GM12872 (cell line): Measurements from ENCODE around the gene PIK3R2.

Experiments
- CTCF ChIP-seq: IDR thresholded peaks from 3 replicates; pipeline ENCODE4 v1.5.1; 2011; ENCODE audit warnings: low read depth, mild to moderate bottlenecking, low read length, moderate library complexity; ENCODE audit not compliant: insufficient read depth

PIK3R2 gene

GRCh38 chr19:18156841-18157464 lies 4.0 kb downstream of the PIK3R2 start:
- TF ChIP-seq CTCF: no peak

- no peak for TF ChIP-seq CTCF
Measured at GRCh38 chr19:18157465-18158063, 4.6 kb downstream of the PIK3R2 start.

- no peak for TF ChIP-seq CTCF
Measured at GRCh38 chr19:18158467-18158866, 5.5 kb downstream of the PIK3R2 start.

GRCh38 chr19:18159810-18160209 lies 6.8 kb downstream of the PIK3R2 start:
- TF ChIP-seq CTCF: no peak

GRCh38 chr19:18160493-18160970 lies 7.6 kb downstream of the PIK3R2 start:
- no peak for TF ChIP-seq CTCF

- TF ChIP-seq CTCF: peak; percentile 48; the same call in 1 of the 3 replicates
Measured at GRCh38 chr19:18160971-18161635, 8.1 kb downstream of the PIK3R2 start.

GRCh38 chr19:18161636-18162002 lies 8.7 kb downstream of the PIK3R2 start:
- TF ChIP-seq CTCF: no peak
